HepG2 (cell line): ENCODE measurements around the gene LINGO3. TPM values are rescaled to one million over a fixed set of nuclear protein-coding genes. Genes with fewer than 3 reads are reported as not detected.
A peak's percentile ranks its signal among the peaks of the same experiment; 100 is the strongest.

Experiments
- CREB3 ChIP-seq: sonication (generic); formaldehyde crosslinking; IDR thresholded peaks from 2 replicates; pipeline ENCODE4 v1.5.0; 2020; ENCODE audit warnings: missing genetic modification reagents
- DR1 ChIP-seq: sonication (generic); formaldehyde crosslinking; IDR thresholded peaks from 2 replicates; pipeline ENCODE4 v1.8.0; 2021; ENCODE audit warnings: mild to moderate bottlenecking, missing genetic modification reagents, inconsistent platforms
- DZIP1 ChIP-seq: sonication (generic); formaldehyde crosslinking; IDR thresholded peaks from 2 replicates; pipeline ENCODE4 v1.5.0; 2020; ENCODE audit warnings: mild to moderate bottlenecking, missing genetic modification reagents
- HMGXB4 ChIP-seq, 2 experiments: sonication (generic) in 1 of 2; formaldehyde crosslinking in 1 of 2; IDR thresholded peaks; 2 replicates each; pipeline versions ENCODE4 v1.4.0 to v1.6.1; 2018 to 2020; ENCODE audit warnings: missing genetic modification reagents in 2 of 2, borderline replicate concordance in 1 of 2, low read depth in 1 of 2, mild to moderate bottlenecking in 1 of 2, missing biosample characterization in 1 of 2
- HNF1A ChIP-seq, 2 experiments: sonication (generic) in 1 of 2; formaldehyde crosslinking in 1 of 2; IDR thresholded peaks; 2 replicates each; pipeline versions ENCODE4 v1.4.0 to v1.6.1; 2016 to 2020; ENCODE audit warnings: borderline replicate concordance in 1 of 2, low read depth in 1 of 2, mild to moderate bottlenecking in 1 of 2, missing genetic modification reagents in 1 of 2
- MXD3 ChIP-seq: IDR thresholded peaks from 2 replicates; pipeline ENCODE4 v1.6.1; 2016; ENCODE audit warnings: mild to moderate bottlenecking, missing biosample characterization, missing genetic modification reagents
- MYPOP ChIP-seq: sonication (generic); formaldehyde crosslinking; IDR thresholded peaks from 2 replicates; pipeline ENCODE4 v1.8.1; 2023; ENCODE audit warnings: mild to moderate bottlenecking, moderate library complexity, missing genetic modification reagents
- NFE2L2 ChIP-seq: fragments of 150-350 bp; IDR thresholded peaks from 2 replicates; pipeline ENCODE4 v1.6.1; 2014; ENCODE audit warnings: low read length
- TBX3 ChIP-seq: fragments of 450-650 bp; IDR thresholded peaks from 2 replicates; pipeline ENCODE4 v1.6.1; 2017; ENCODE audit warnings: antibody characterized with exemption, mild to moderate bottlenecking, inconsistent platforms, borderline replicate concordance
- THAP8 ChIP-seq: sonication (generic); formaldehyde crosslinking; IDR thresholded peaks from 2 replicates; pipeline ENCODE4 v1.5.1; 2020; ENCODE audit warnings: missing genetic modification reagents, mild to moderate bottlenecking, borderline replicate concordance
- ZGPAT ChIP-seq: IDR thresholded peaks from 2 replicates; pipeline ENCODE4 v1.6.1; 2016; ENCODE audit warnings: mild to moderate bottlenecking
- ZNF44 ChIP-seq: sonication (generic); formaldehyde crosslinking; IDR thresholded peaks from 2 replicates; pipeline ENCODE4 v1.5.1; 2020; ENCODE audit warnings: mild to moderate bottlenecking, missing genetic modification reagents
- ZNF496 ChIP-seq: sonication (generic); formaldehyde crosslinking; IDR thresholded peaks from 2 replicates; pipeline ENCODE4 v1.8.1; 2023; ENCODE audit warnings: mild to moderate bottlenecking, moderate library complexity, missing genetic modification reagents; ENCODE audit not compliant: insufficient replicate concordance
- polyA plus RNA-seq, 8 experiments: library from polyadenylated mRNA; depleted of rRNA in 3 of 8; stranded (reverse) in 7 of 8; unstranded in 1 of 8; fragments of >200 nt; fragmentation: Illumina TruSeq in 4 of 8; extraction: Trizol in 4 of 8; gene quantifications; 2 replicates each; pipeline versions ENCODE4 v1.2.1 to v1.2.3, GENCODE V29; 2011 to 2016; ENCODE audit warnings: low read depth in 4 of 8, missing spikeins in 1 of 8, mixed read lengths in 1 of 8; ENCODE audit not compliant: insufficient read depth in 1 of 8
- total RNA-seq, 5 experiments: library from RNA; depleted of rRNA; stranded (reverse); fragments of >200 nt; fragmentation: Illumina TruSeq; extraction: Trizol; gene quantifications; 2 replicates each; pipeline ENCODE4 v1.2.3, GENCODE V29; 2016; ENCODE audit warnings: low read depth in 1 of 5

The LINGO3 gene
- total and polyA plus RNA-seq, 2 of the 13 experiments (the other 11 are each of a cell fraction or from before 2014, with no cell fraction given) = not detected

GRCh38 chr19:2330632-2331284 is 22.8 kb upstream of the LINGO3 start (continued):
- no peak for TF ChIP-seq HMGXB4 (CRISPR knock-in tag; IDR thresholded peaks at IDR 0.05; ENCODE audit: borderline replicate concordance in 1 of 2, low read depth in 1 of 2)
- 0 out of 2 replicates have a peak, but pooled peaks have one; percentile 29 for TF ChIP-seq MYPOP (CRISPR knock-in tag)
- TF ChIP-seq DZIP1 (CRISPR knock-in tag) = no peak
- TF ChIP-seq ZGPAT = no peak
- TF ChIP-seq THAP8 (CRISPR knock-in tag) = no peak
- no peak for TF ChIP-seq HNF1A (IDR thresholded peaks at IDR 0.05; ENCODE audit: low read depth)
- TF ChIP-seq HNF1A (CRISPR knock-in tag; IDR thresholded peaks at IDR 0.05; ENCODE audit: borderline replicate concordance) = no peak
- TF ChIP-seq TBX3 = no peak
- no peak for TF ChIP-seq ZNF44 (CRISPR knock-in tag)
- TF ChIP-seq NFE2L2 = no peak
- TF ChIP-seq DR1 (CRISPR knock-in tag) = no peak
- TF ChIP-seq MXD3 (CRISPR knock-in tag) = no peak
- no peak for TF ChIP-seq ZNF496 (CRISPR knock-in tag)
- TF ChIP-seq CREB3 (CRISPR knock-in tag) = no peak
